ENCODE data around the gene TMEM106B.

Gene TMEM106B

GRCh38 chr7:12173671-12174070, 37.4 kb upstream of the TMEM106B start:
- no peaks in the 10 kb centered on the region for H3K9me2 ChIP-seq (replicated peaks; ENCODE audit: control insufficient read depth, low read length)
- no peaks in the 10 kb centered on the region for H3K9me3 ChIP-seq (ENCODE audit: control insufficient read depth, insufficient read depth, low read length)
- TF ChIP-seq EZH2phosphoT487 (IDR thresholded peaks at IDR 0.05; ENCODE audit: borderline replicate concordance, low read length) = no peak
- TF ChIP-seq, protein P1, sequence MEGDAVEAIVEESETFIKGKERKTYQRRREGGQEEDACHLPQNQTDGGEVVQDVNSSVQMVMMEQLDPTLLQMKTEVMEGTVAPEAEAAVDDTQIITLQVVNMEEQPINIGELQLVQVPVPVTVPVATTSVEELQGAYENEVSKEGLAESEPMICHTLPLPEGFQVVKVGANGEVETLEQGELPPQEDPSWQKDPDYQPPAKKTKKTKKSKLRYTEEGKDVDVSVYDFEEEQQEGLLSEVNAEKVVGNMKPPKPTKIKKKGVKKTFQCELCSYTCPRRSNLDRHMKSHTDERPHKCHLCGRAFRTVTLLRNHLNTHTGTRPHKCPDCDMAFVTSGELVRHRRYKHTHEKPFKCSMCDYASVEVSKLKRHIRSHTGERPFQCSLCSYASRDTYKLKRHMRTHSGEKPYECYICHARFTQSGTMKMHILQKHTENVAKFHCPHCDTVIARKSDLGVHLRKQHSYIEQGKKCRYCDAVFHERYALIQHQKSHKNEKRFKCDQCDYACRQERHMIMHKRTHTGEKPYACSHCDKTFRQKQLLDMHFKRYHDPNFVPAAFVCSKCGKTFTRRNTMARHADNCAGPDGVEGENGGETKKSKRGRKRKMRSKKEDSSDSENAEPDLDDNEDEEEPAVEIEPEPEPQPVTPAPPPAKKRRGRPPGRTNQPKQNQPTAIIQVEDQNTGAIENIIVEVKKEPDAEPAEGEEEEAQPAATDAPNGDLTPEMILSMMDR (IDR thresholded peaks at IDR 0.05; ENCODE audit: low read depth, low read length, poor library complexity, severe bottlenecking) = no peak
- no peak overlapping the region for H3K4me2 ChIP-seq (ENCODE audit: low read length)
- no peaks in the 10 kb centered on the region for H3K79me2 ChIP-seq (ENCODE audit: control insufficient read depth, low read length)
- H3K36me3 ChIP-seq (ENCODE audit: control insufficient read depth, low read length) = no peaks in the 10 kb centered on the region
- H3K4me3 ChIP-seq (ENCODE audit: low read length) = no peak overlapping the region
- H3K4me1 ChIP-seq (ENCODE audit: control insufficient read depth, low read length) = no peaks in the 10 kb centered on the region
- H3F3A ChIP-seq (ENCODE audit: control insufficient read depth, insufficient read depth) = no peaks in the 10 kb centered on the region
- H3K27me3 ChIP-seq (ENCODE audit: control insufficient read depth, low read length) = no peaks in the 10 kb centered on the region
- no peak overlapping the region for H3K27ac ChIP-seq (ENCODE audit: low read depth, low read length)
- H4K20me1 ChIP-seq (ENCODE audit: control insufficient read depth, insufficient read depth, low read depth, low read length) = no peaks in the 10 kb centered on the region

GRCh38 chr7:12174931-12175330, 36.2 kb upstream of the TMEM106B start:
- TF ChIP-seq EZH2phosphoT487 (IDR thresholded peaks at IDR 0.05; ENCODE audit: borderline replicate concordance, low read length) = no peak
- TF ChIP-seq, protein P1 (IDR thresholded peaks at IDR 0.05; ENCODE audit: low read depth, low read length, poor library complexity, severe bottlenecking) = no peak
- no peaks in the 10 kb centered on the region for H3K27me3 ChIP-seq (ENCODE audit: control insufficient read depth, low read length)
- no peaks in the 10 kb centered on the region for H4K20me1 ChIP-seq (ENCODE audit: control insufficient read depth, insufficient read depth, low read depth, low read length)
- no peak overlapping the region for H3K4me2 ChIP-seq (ENCODE audit: low read length)
- H3F3A ChIP-seq (ENCODE audit: control insufficient read depth, insufficient read depth) = no peaks in the 10 kb centered on the region
- no peaks in the 10 kb centered on the region for H3K36me3 ChIP-seq (ENCODE audit: control insufficient read depth, low read length)
- no peaks in the 10 kb centered on the region for H3K9me3 ChIP-seq (ENCODE audit: control insufficient read depth, insufficient read depth, low read length)
- no peaks in the 10 kb centered on the region for H3K79me2 ChIP-seq (ENCODE audit: control insufficient read depth, low read length)
- H3K4me1 ChIP-seq (ENCODE audit: control insufficient read depth, low read length) = no peaks in the 10 kb centered on the region
- H3K4me3 ChIP-seq (ENCODE audit: low read length) = no peak overlapping the region
- no peak overlapping the region for H3K27ac ChIP-seq (ENCODE audit: low read depth, low read length)
- no peaks in the 10 kb centered on the region for H3K9me2 ChIP-seq (replicated peaks; ENCODE audit: control insufficient read depth, low read length)

DNA sequence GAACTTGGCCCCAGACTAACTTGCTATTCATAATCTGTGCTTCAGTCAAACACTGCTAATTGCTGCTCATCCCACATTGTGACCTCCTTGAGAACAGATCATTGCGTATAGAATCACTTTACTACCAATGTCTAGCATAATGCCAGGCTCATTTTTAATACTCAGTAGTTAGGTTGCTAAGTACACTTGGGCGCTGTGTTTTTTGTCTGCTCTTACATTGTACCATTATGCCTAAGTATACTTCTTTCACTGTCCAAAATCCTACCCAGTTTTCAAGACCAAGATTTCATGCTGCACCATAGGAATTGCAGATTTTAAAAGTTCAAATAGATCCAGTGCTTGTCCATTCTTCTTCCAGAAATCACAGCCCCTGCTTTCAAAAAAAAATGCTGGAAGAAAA, 32.8 kb upstream of the TMEM106B start:
- H3K27me3 ChIP-seq (ENCODE audit: control insufficient read depth, low read length) = no peaks in the 10 kb centered on the region
- TF ChIP-seq, protein P1 (IDR thresholded peaks at IDR 0.05; ENCODE audit: low read depth, low read length, poor library complexity, severe bottlenecking) = no peak
- no peak for TF ChIP-seq EZH2phosphoT487 (IDR thresholded peaks at IDR 0.05; ENCODE audit: borderline replicate concordance, low read length)
- no peaks in the 10 kb centered on the region for H3F3A ChIP-seq (ENCODE audit: control insufficient read depth, insufficient read depth)
- no peaks in the 10 kb centered on the region for H3K9me2 ChIP-seq (replicated peaks; ENCODE audit: control insufficient read depth, low read length)
- H3K4me2 ChIP-seq (ENCODE audit: low read length) = no peak overlapping the region
- no peak overlapping the region for H3K4me3 ChIP-seq (ENCODE audit: low read length)
- H3K9me3 ChIP-seq (ENCODE audit: control insufficient read depth, insufficient read depth, low read length) = no peaks in the 10 kb centered on the region
- no peaks in the 10 kb centered on the region for H3K4me1 ChIP-seq (ENCODE audit: control insufficient read depth, low read length)
- H3K27ac ChIP-seq (ENCODE audit: low read depth, low read length) = no peak overlapping the region
- H4K20me1 ChIP-seq (ENCODE audit: control insufficient read depth, insufficient read depth, low read depth, low read length) = no peaks in the 10 kb centered on the region
- H3K79me2 ChIP-seq (ENCODE audit: control insufficient read depth, low read length) = no peaks in the 10 kb centered on the region
- no peaks in the 10 kb centered on the region for H3K36me3 ChIP-seq (ENCODE audit: control insufficient read depth, low read length)

DNA sequence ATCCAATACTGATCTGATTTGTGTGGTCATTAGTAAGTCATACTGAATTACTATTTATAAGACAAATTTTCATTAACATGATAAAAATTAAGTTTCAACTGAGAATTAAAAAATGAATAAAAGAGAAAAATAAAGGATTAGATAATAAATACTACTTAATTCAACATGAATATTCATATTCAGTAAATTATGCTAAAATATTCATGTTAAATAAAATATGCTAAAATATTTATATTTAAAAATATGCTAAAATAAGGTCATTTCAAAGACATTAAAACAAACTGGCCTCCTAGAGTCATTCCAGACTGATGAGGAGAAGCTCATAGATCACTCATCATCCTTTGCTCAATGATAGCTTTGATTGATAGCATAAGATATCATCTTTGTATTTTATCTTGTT, 16.7 kb upstream of the TMEM106B start:
- Histone ChIP-seq H3K4me2 (ENCODE audit: low read length) (no peak overlapping the region), H3F3A (ENCODE audit: control insufficient read depth, insufficient read depth) (no peaks in the 10 kb centered on the region), H4K20me1 (ENCODE audit: control insufficient read depth, insufficient read depth, low read depth, low read length) (no peaks in the 10 kb centered on the region), H3K36me3 (ENCODE audit: control insufficient read depth, low read length) (no peaks in the 10 kb centered on the region), H3K27ac (ENCODE audit: low read depth, low read length) (no peak overlapping the region), H3K9me2 (replicated peaks; ENCODE audit: control insufficient read depth, low read length) (no peaks in the 10 kb centered on the region), H3K27me3 (ENCODE audit: control insufficient read depth, low read length) (no peaks in the 10 kb centered on the region), H3K4me1 (ENCODE audit: control insufficient read depth, low read length) (no peaks in the 10 kb centered on the region), H3K9me3 (ENCODE audit: control insufficient read depth, insufficient read depth, low read length) (no peaks in the 10 kb centered on the region), H3K79me2 (ENCODE audit: control insufficient read depth, low read length) (no peaks in the 10 kb centered on the region), H3K4me3 (ENCODE audit: low read length) (no peak overlapping the region)
- TF ChIP-seq EZH2phosphoT487 (IDR thresholded peaks at IDR 0.05; ENCODE audit: borderline replicate concordance, low read length) = no peak
- TF ChIP-seq, protein P1 (IDR thresholded peaks at IDR 0.05; ENCODE audit: low read depth, low read length, poor library complexity, severe bottlenecking) = no peak

Data from DOHH2 (cell line).